HEK293 (cell line): Measurements from ENCODE around the gene HCN4.

ENCODE experiments used
- CTCF ChIA-PET: fragments of 350-600 bp; formaldehyde crosslinking; extraction: SDS; loops from one replicate; lab custom pipeline; 2021; ENCODE audit warnings: antibody characterized with exemption; lab: Yijun Ruan, JAX
- POLR2A ChIA-PET: fragments of 300-600 bp; formaldehyde crosslinking; extraction: SDS; loops from one replicate; lab custom pipeline; 2020; ENCODE audit warnings: antibody characterized with exemption, inconsistent platforms; lab: Yijun Ruan, JAX
- H3K27ac ChIP-seq: fragments of 200-500 bp; sonication (Bioruptor generic); 2 replicates; pipeline ENCODE4 v1.5.1; 2014; ENCODE audit warnings: low read depth, low read length, control low read depth, inconsistent platforms; ENCODE audit errors: extremely low read depth
- H3K36me3 ChIP-seq, 2 experiments: fragments of 200-500 bp in 1 of 2; sonication (Bioruptor generic) in 1 of 2; 1 replicate in 1 of 2; 2 replicates in 1 of 2; pipeline ENCODE4 v1.5.1; 2014 to 2017; ENCODE audit warnings: inconsistent platforms in 2 of 2, low read length in 2 of 2; ENCODE audit not compliant: control insufficient read depth in 2 of 2, insufficient read depth in 1 of 2
- H3K4me1 ChIP-seq: fragments of 200-500 bp; sonication (Bioruptor generic); 2 replicates; pipeline ENCODE4 v1.5.1; 2014; ENCODE audit warnings: mild to moderate bottlenecking, low read length, inconsistent platforms; ENCODE audit not compliant: control insufficient read depth, insufficient read depth
- H3K4me3 ChIP-seq: 2 replicates; pipeline ENCODE4 v1.5.1; 2011; ENCODE audit warnings: low read depth, mild to moderate bottlenecking, control low read depth, low read length, moderate library complexity
- H3K9me3 ChIP-seq: fragments of 200-500 bp; sonication (Bioruptor generic); 2 replicates; pipeline ENCODE4 v1.5.1; 2014; ENCODE audit warnings: low read depth, low read length, inconsistent platforms; ENCODE audit not compliant: control insufficient read depth, insufficient read depth
- EGR2 ChIP-seq: fragments of 450-650 bp; formaldehyde crosslinking; IDR thresholded peaks from 2 replicates; pipeline ENCODE4 v1.5.1; 2016; ENCODE audit warnings: low read depth, missing biosample characterization, missing genetic modification characterization
- GLIS1 ChIP-seq: fragments of 450-650 bp; formaldehyde crosslinking; IDR thresholded peaks from 2 replicates; pipeline ENCODE4 v1.5.1; 2016; ENCODE audit warnings: missing biosample characterization, missing genetic modification characterization
- PRDM1 ChIP-seq: fragments of 450-650 bp; formaldehyde crosslinking; IDR thresholded peaks from 2 replicates; pipeline ENCODE4; 2016; ENCODE audit warnings: missing biosample characterization, missing genetic modification characterization
- REST ChIP-seq: fragments of 450-650 bp; formaldehyde crosslinking; IDR thresholded peaks from 2 replicates; pipeline ENCODE4 v1.5.1; 2016; ENCODE audit warnings: missing biosample characterization, missing genetic modification characterization
- TCF7L2 ChIP-seq: IDR thresholded peaks from 2 replicates; pipeline ENCODE4 v1.6.1; 2011; ENCODE audit warnings: low read depth, mild to moderate bottlenecking, inconsistent platforms, low read length, moderate library complexity, borderline replicate concordance
- ZFHX2 ChIP-seq: fragments of 450-650 bp; formaldehyde crosslinking; conservative IDR thresholded peaks from 2 replicates; pipeline ENCODE4 v1.5.1; 2016; ENCODE audit warnings: missing biosample characterization, missing genetic modification characterization
- ZNF112 ChIP-seq: fragments of 450-650 bp; formaldehyde crosslinking; IDR thresholded peaks from 2 replicates; pipeline ENCODE4 v1.5.0; 2017; ENCODE audit warnings: missing biosample characterization, missing genetic modification characterization
- ZNF140 ChIP-seq: fragments of 450-650 bp; formaldehyde crosslinking; IDR thresholded peaks from 2 replicates; pipeline ENCODE4 v1.5.1; 2016; ENCODE audit warnings: missing biosample characterization, missing genetic modification characterization
- ZNF426 ChIP-seq: fragments of 450-650 bp; formaldehyde crosslinking; IDR thresholded peaks from 2 replicates; pipeline ENCODE4 v1.5.1; 2017; ENCODE audit warnings: missing biosample characterization, missing genetic modification characterization, mild to moderate bottlenecking, inconsistent platforms, moderate library complexity
- ZNF473 ChIP-seq: fragments of 450-650 bp; formaldehyde crosslinking; IDR thresholded peaks from 2 replicates; pipeline ENCODE4 v1.5.1; 2017; ENCODE audit warnings: missing biosample characterization, missing genetic modification characterization
- ZNF518A ChIP-seq: fragments of 450-650 bp; formaldehyde crosslinking; conservative IDR thresholded peaks from 2 replicates; pipeline ENCODE4 v1.5.1; 2016; ENCODE audit warnings: low read depth, missing biosample characterization, missing genetic modification characterization
- ZNF580 ChIP-seq: fragments of 450-650 bp; formaldehyde crosslinking; IDR thresholded peaks from 2 replicates; pipeline ENCODE4 v1.5.1; 2016; ENCODE audit warnings: missing biosample characterization, missing genetic modification characterization
- ZNF624 ChIP-seq: fragments of 450-650 bp; formaldehyde crosslinking; IDR thresholded peaks from 2 replicates; pipeline ENCODE4 v1.5.1; 2017; ENCODE audit warnings: missing biosample characterization, missing genetic modification characterization
- ZNF843 ChIP-seq: fragments of 450-650 bp; formaldehyde crosslinking; IDR thresholded peaks from 2 replicates; pipeline ENCODE4 v1.5.1; 2016; ENCODE audit warnings: missing biosample characterization, missing genetic modification characterization
- TF ChIP-seq, protein P1 (sequence below): fragments of 450-650 bp; formaldehyde crosslinking; IDR thresholded peaks from 2 replicates; pipeline ENCODE4 v1.5.1; 2017; ENCODE audit warnings: missing biosample characterization, missing genetic modification characterization

HCN4 gene

GRCh38 chr15:73353734-73354133 lies 15.0 kb downstream of the HCN4 start:
- POLR2A ChIA-PET, result no interaction called here

More at GRCh38 chr15:73353734-73354133, 15.0 kb downstream of the HCN4 start:
- H3K36me3 ChIP-seq, result no peaks in the 10 kb centered on the region
- H3K27ac ChIP-seq, result no peak overlapping the region
- CTCF ChIA-PET, result interaction anchor here (0.6 kb wide), 1 partner anchor 315 kb away, joined by 3 read pairs; no protein-coding TSS in a partner anchor
- H3K9me3 ChIP-seq, result no peaks in the 10 kb centered on the region
- no peak overlapping the region for H3K4me3 ChIP-seq
- no peaks in the 10 kb centered on the region for H3K4me1 ChIP-seq
- TF ChIP-seq ZNF473 (tag by site-specific recombination) (no peak), TCF7L2 (no peak), EGR2 (tag by site-specific recombination) (peak; percentile 86), ZNF426 (tag by site-specific recombination) (no peak), ZFHX2 (tag by site-specific recombination) (peak; percentile 58; the same call in 1 of the 2 replicates), ZNF580 (no peak), ZNF112 (tag by site-specific recombination) (no peak), GLIS1 (tag by site-specific recombination) (peak; percentile 38; the same call in 1 of the 2 replicates), ZNF518A (tag by site-specific recombination) (no peak), ZNF140 (tag by site-specific recombination) (no peak), PRDM1 (tag by site-specific recombination) (no peak), REST (no peak), ZNF843 (tag by site-specific recombination) (no peak), ZNF624 (no peak)
- TF ChIP-seq, protein P1, sequence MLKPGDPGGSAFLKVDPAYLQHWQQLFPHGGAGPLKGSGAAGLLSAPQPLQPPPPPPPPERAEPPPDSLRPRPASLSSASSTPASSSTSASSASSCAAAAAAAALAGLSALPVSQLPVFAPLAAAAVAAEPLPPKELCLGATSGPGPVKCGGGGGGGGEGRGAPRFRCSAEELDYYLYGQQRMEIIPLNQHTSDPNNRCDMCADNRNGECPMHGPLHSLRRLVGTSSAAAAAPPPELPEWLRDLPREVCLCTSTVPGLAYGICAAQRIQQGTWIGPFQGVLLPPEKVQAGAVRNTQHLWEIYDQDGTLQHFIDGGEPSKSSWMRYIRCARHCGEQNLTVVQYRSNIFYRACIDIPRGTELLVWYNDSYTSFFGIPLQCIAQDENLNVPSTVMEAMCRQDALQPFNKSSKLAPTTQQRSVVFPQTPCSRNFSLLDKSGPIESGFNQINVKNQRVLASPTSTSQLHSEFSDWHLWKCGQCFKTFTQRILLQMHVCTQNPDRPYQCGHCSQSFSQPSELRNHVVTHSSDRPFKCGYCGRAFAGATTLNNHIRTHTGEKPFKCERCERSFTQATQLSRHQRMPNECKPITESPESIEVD, result no peak
